HG03159 (cell line): ENCODE data around the gene SAMMSON.
A peak's percentile ranks its signal among the peaks of the same experiment; 100 is the strongest.

ENCODE experiments used
- ATAC-seq: cut with Tn5 transposase; IDR thresholded peaks from one replicate; pipeline ENCODE4 v1.9.1; 2021; ENCODE audit warnings: mild to moderate bottlenecking, moderate library complexity; ENCODE audit not compliant: unreplicated experiment

SAMMSON gene

DNA sequence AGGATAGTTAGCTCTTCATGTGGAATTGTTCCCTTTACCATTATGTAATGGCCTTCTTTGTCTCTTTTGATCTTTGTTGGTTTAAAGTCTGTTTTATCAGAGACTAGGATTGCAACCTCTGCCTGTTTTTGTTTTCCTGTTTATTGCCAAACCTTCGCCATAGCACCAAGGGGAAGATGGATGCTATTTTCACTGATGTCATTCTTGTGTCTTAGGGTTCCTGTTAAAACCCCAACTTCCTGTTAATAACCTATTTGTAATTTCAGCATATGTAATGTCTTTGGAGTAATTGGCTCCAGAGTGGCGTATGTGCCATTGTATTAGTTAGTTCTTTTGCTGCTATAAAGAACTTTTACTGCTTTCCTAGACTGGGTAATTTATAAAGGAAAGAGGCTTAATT lies 10.8 kb downstream of the SAMMSON start:
- ATAC-seq = no peak

GRCh38 chr3:70011582-70011981 lies 12.0 kb downstream of the SAMMSON start:
- ATAC-seq = no peak

- ATAC-seq = no peak
Measured at GRCh38 chr3:70020906-70021660, 21.6 kb downstream of the SAMMSON start.

DNA sequence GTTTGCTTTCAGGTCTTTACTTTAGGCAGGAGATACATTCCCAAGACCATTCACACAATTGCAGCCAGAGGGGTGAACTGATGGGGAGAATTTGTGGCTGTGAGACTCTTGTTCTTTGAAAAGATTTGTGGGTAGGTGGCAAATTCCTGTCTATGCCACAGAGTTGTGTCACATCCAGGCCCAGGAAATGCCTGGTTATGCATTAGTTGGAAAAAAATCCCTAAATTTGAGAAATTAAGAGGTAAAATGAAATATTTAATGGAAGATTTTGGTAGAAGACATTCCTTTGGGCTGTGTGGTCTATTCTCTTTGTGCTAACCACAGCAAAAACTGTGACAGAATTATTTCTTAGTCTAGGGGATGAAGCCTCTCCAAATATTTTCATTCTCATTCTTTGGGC lies 28.8 kb downstream of the SAMMSON start:
- ATAC-seq = no peak

DNA sequence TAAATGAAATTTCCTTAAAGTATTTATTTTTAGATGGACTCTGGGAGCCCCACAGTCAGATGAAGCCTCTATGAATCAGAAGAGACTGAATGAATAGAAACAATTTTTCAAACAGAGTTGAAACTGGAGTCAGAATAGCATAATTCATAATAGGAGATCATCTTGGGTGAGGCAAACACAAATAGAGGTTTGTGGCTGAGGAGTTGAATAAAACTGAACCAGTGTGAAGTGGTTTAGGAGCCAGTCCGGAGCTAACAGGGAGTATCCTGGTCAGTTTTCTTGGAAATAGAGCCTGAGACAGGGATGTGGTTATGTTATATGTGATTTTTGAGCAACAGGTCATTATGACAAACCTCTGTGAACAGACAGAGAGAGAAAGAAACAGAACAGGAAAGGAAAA lies 39.2 kb downstream of the SAMMSON start:
- no peak for ATAC-seq

- no peak for ATAC-seq
Measured at GRCh38 chr3:70040386-70040785, 40.9 kb downstream of the SAMMSON start.

DNA sequence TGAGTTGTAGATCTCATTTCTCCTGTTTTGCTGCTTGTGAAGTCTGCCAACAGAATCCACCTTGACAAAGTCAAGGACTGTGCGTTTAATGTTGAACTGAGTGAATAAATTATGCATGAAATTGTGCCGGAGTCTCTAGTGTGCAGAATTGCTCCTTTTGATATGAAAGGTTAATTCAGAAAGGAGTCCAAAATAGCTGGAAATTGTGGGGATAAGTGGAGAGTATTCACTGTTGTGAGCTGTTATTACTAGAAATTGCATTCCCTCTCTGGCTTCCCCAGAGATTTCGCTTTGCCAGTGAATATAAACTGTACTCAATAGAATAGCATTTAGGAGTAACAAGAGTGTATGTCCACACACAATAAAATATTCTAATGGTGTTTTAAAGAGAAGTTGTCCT lies 43.1 kb downstream of the SAMMSON start:
- ATAC-seq = no peak

DNA sequence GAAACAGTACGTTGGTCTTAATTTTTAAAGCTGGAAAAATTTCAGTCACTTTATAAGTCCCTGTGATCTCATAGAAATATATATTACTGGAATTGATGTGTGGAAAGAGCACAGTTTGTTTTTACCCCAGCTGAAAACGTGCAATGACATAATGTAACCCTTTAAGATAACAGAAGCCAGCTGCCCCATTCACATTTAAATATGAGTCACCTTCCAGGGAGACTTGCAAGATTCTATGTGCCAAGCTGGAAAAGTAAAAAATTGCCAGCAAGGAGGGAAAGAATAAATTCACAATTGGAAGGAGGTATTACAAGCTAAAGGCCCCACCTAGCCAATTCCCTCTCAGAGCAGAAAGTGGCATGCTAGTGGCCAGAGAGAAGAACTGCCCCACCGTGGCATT lies 50.2 kb downstream of the SAMMSON start:
- ATAC-seq = no peak

- ATAC-seq = no peak
Measured at GRCh38 chr3:70053293-70053692, 53.8 kb downstream of the SAMMSON start.

DNA sequence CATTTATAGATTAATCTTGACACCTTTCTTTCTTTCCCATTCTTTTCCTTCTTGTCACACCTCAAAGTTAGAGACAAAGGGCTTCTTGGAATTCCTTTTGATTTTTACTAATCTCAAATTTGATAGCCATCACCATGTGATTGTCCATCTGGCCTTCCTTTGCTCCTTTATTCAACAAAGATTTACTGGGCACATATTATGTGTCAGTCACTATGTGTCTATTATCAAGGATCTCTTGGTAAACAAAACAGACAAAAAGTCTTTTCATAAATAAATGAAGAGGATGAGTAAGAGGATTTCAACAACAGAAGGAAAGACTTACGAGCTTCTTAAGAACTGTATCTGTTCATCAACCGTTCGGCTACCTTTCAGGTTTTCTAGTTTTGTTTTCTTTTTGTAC lies 56.5 kb downstream of the SAMMSON start:
- ATAC-seq = no peak

DNA sequence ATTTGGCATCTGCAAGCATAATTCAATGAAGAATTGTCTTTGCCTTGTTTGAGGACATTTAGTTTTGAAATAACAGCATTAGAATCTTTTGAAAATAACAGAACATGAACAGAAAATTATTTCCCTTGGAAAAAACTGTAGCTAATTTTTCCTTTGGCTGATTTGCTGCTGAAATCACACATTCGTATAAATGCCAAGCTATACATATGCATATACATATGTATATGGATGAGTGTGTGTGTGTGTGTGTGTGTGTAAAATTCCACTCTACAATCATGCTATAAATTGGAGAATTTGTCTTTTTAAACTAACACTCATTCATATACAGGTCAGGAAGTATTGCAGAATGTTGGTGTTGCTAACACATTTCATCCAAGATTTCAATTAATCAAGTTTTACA lies 57.9 kb downstream of the SAMMSON start:
- no peak for ATAC-seq

- ATAC-seq = no peak
Measured at GRCh38 chr3:70061096-70061495, 61.6 kb downstream of the SAMMSON start.

- peak; percentile 63 for ATAC-seq
Measured at GRCh38 chr3:70064194-70064779, 64.8 kb downstream of the SAMMSON start.

- no peak for ATAC-seq
Measured at GRCh38 chr3:70065696-70066253, 66.2 kb downstream of the SAMMSON start.

DNA sequence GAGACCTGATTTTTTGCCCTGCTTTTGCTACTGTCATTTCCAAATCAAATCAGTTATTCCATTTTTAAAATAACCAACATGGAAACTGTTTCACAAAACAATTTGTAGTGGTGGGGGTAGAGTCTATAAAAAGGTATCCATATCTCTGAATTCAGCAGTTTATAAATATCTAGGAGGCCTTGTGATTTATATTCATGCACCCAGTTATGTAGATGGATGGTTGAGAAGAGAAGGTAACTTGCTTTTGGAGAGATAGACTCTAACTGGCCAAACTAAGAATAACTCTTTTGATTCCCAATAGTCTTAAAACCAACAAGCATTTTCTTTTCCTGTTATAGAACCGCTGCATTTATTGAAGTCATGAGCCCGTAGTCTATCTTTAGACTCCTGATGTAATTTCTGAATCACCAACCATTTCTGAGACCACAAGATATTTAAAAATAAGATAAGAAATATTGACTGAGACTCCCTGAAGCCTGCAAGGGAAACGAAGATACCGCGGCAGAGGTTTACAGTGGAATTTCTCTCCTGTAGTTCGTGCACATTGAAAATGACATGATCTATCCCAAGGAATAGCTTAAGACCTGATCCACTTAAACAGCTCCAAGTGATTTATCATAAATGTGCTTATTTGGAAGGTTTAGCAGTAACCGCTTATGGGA lies 68.5 kb downstream of the SAMMSON start:
- ATAC-seq = no peak

- no peak for ATAC-seq
Measured at GRCh38 chr3:70069557-70069956, 70.0 kb downstream of the SAMMSON start.

DNA sequence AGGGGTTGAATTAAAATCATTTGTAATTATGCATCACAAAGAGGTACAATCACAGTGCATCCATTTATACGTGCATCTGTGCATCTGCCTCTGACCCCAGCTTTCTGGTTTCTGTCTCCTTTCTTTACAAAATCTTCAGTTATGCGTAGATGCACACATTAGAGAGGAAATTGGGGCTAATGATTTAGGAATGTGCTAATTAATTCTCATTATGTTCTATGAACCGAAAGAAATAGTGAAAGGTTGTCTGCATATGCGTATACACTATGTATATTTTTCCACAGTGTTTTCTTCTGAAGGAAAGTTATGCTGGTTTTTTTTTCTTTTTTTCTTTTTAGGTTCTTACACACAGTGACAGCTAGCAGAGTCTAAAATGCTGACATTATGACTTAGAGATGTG lies 71.6 kb downstream of the SAMMSON start:
- no peak for ATAC-seq

DNA sequence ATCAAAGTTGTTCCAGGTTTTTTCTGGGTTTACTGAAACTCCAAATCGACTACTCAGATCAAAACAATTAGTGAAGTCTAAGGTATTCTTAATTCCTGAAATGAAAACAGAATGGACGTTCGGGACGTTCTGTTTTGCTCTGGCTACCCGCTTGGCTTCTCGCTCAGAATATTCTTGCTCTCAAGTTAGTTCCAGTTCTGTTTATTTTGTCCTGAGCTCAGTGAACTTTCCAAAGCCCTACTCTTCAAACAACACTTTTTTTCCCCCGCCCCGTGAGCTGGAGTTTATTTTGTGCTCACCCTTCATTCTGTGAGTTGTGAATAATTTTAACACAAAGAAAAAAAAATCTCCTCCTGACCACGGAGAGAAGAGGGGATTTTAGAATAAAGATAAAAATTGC lies 72.6 kb downstream of the SAMMSON start:
- ATAC-seq = no peak

- ATAC-seq = no peak
Measured at GRCh38 chr3:70072754-70073153, 73.2 kb downstream of the SAMMSON start.

GRCh38 chr3:70075101-70075500 lies 75.6 kb downstream of the SAMMSON start:
- ATAC-seq = no peak

DNA sequence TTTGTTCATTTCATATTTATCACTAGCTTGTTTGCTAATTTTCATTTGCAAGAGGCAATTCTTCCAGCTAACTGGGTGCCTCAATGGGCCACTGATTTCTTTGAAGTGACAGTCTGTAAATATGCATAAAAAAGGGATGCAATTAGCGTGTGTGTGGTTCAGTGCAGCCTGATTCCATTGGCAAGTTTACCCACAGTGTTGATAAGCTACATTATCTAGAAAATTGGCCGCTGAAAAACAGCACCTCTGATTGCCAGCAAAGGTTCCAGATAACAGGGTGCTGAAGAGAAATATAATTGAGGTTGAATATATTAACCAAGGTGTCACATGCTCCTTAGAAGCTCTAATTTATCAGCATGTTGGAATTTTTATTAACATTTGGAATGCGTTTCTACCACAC lies 76.9 kb downstream of the SAMMSON start:
- ATAC-seq = no peak

GRCh38 chr3:70078778-70079177 lies 79.2 kb downstream of the SAMMSON start:
- ATAC-seq = no peak
